ENCODE data around the gene MYL5. TPM values are rescaled to one million over a fixed set of nuclear protein-coding genes. Genes with fewer than 3 reads are reported as not detected.

MYL5 gene
- total and polyA plus RNA-seq, 4 donors: 2.4 to 5.0 (median 4.7) TPM

GRCh38 chr4:681736-682451 is 7.6 kb downstream of the MYL5 start:
- no peaks in the 10 kb centered on the region for H3K36me3 ChIP-seq (ENCODE audit: control insufficient read depth in 4 of 4, insufficient read depth in 3 of 4, low read depth in 1 of 4, low read length in 3 of 4)
- no peak overlapping the region for H3K9ac ChIP-seq (ENCODE audit: low read depth in 1 of 2, low read length in 2 of 2)
- WGBS: 53% methylated on average over 58 of the region's 58 CpGs
- TF ChIP-seq FOXA1 (IDR thresholded peaks at IDR 0.05) (no peak), RXRA (IDR thresholded peaks at IDR 0.05) (peak in 1 of 2 donors; percentile 7), TAF1 (conservative IDR thresholded peaks at IDR 0.05) (no peak), FOXA2 (IDR thresholded peaks at IDR 0.05) (no peak), HNF4A (conservative IDR thresholded peaks at IDR 0.05) (peak in 1 of 2 donors; percentile 49), ZBTB33 (IDR thresholded peaks at IDR 0.05) (no peak), SP1 (IDR thresholded peaks at IDR 0.05) (peak; percentile 22), JUND (IDR thresholded peaks at IDR 0.05) (no peak), RAD21 (IDR thresholded peaks at IDR 0.05) (no peak), EGR1 (IDR thresholded peaks at IDR 0.05; ENCODE audit: low read depth in 2 of 2) (no peak)
- H3K9me3 ChIP-seq (ENCODE audit: control insufficient read depth in 4 of 4, low read length in 3 of 4): no peaks in the 10 kb centered on the region
- peak overlapping the region in 1 of 3 donors; percentile 12 for H3K4me3 ChIP-seq (ENCODE audit: low read depth in 1 of 3, low read length in 3 of 3)
- no peak for DNase-seq (ENCODE audit: low spot score)
- no peaks in the 10 kb centered on the region for H3K27me3 ChIP-seq (ENCODE audit: control insufficient read depth in 4 of 4, insufficient read depth in 4 of 4, low read length in 3 of 4)
- H3K4me1 ChIP-seq (ENCODE audit: control insufficient read depth in 4 of 4, insufficient read depth in 4 of 4, low read length in 3 of 4): peaks cover 3 to 19% (median 8%) of the 10 kb centered on the region in 4 donors
- no peak overlapping the region for H3K27ac ChIP-seq (ENCODE audit: low read depth in 1 of 2, low read length in 2 of 2)

DNA sequence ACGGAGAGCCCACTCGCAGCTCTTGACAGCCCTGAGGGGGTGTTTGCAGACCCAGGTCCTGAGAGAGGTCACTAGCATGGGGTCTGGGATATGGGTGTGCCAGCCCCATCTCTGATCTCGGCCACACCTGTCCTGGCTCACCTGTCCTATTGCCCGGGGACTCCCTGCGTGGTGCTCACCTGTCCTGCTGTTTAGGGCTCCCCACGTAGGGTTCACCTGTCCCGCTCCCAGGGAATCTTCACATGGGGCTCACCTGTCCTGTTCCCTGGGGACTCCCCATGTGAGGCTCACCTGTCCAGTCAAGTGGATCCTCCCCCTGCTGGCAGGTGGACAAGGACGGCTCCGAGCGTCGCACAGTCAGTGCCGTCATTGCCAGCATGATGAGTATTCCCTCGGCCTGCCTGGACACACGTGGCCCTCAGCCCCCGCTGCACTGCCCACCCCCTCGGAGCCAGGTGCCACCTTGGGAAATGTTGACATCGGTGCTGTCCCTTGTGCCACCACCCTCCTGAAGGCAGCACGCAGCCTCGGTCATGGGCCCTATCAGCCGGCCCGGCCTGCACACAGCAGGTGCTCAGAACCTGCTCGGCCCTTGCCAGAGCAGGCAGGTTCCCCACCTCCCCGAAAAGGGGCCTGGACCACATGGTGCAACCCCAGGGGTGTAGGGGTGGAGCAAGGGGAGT is 8.3 kb downstream of the MYL5 start:
- H3K4me1 ChIP-seq (ENCODE audit: control insufficient read depth in 4 of 4, insufficient read depth in 4 of 4, low read length in 3 of 4): peaks cover 5 to 26% (median 13%) of the 10 kb centered on the region in 4 donors
- H3K27me3 ChIP-seq (ENCODE audit: control insufficient read depth in 4 of 4, insufficient read depth in 4 of 4, low read length in 3 of 4): no peaks in the 10 kb centered on the region
- H3K27ac ChIP-seq (ENCODE audit: low read depth in 1 of 2, low read length in 2 of 2): no peak overlapping the region
- no peaks in the 10 kb centered on the region for H3K36me3 ChIP-seq (ENCODE audit: control insufficient read depth in 4 of 4, insufficient read depth in 3 of 4, low read depth in 1 of 4, low read length in 3 of 4)
- no peak for TF ChIP-seq ZBTB33 (IDR thresholded peaks at IDR 0.05)
- TF ChIP-seq HNF4G (IDR thresholded peaks at IDR 0.05): no peak
- TF ChIP-seq MAX (IDR thresholded peaks at IDR 0.05): no peak
- TF ChIP-seq FOXA2 (IDR thresholded peaks at IDR 0.05): no peak
- TF ChIP-seq, protein P1, sequence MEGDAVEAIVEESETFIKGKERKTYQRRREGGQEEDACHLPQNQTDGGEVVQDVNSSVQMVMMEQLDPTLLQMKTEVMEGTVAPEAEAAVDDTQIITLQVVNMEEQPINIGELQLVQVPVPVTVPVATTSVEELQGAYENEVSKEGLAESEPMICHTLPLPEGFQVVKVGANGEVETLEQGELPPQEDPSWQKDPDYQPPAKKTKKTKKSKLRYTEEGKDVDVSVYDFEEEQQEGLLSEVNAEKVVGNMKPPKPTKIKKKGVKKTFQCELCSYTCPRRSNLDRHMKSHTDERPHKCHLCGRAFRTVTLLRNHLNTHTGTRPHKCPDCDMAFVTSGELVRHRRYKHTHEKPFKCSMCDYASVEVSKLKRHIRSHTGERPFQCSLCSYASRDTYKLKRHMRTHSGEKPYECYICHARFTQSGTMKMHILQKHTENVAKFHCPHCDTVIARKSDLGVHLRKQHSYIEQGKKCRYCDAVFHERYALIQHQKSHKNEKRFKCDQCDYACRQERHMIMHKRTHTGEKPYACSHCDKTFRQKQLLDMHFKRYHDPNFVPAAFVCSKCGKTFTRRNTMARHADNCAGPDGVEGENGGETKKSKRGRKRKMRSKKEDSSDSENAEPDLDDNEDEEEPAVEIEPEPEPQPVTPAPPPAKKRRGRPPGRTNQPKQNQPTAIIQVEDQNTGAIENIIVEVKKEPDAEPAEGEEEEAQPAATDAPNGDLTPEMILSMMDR (IDR thresholded peaks at IDR 0.05; ENCODE audit: low read depth, low read length, missing input control): no peak
- no peak for TF ChIP-seq YY1 (IDR thresholded peaks at IDR 0.05)
- TF ChIP-seq HNF4A (conservative IDR thresholded peaks at IDR 0.05): no peak
- no peak for TF ChIP-seq EGR1 (IDR thresholded peaks at IDR 0.05; ENCODE audit: low read depth in 2 of 2)
- TF ChIP-seq JUND (IDR thresholded peaks at IDR 0.05): no peak
- no peak for DNase-seq (ENCODE audit: low spot score)
- H3K9me3 ChIP-seq (ENCODE audit: control insufficient read depth in 4 of 4, low read length in 3 of 4): no peaks in the 10 kb centered on the region
- no peak overlapping the region for H3K4me3 ChIP-seq (ENCODE audit: low read depth in 1 of 3, low read length in 3 of 3)
- WGBS: 83% methylated on average over 23 of the region's 23 CpGs
- H3K9ac ChIP-seq (ENCODE audit: low read depth in 1 of 2, low read length in 2 of 2): no peak overlapping the region

Data from liver (tissue), 9 donors.